Neural progenitor cell (in vitro differentiated cells): ENCODE data around the gene NEDD4.

Experiments used
- EZH2 ChIP-seq: fragments of 200-600 bp; sonication (generic); IDR thresholded peaks from 2 replicates; pipeline ENCODE4 v1.6.1; 2017; ENCODE audit warnings: antibody characterized with exemption, mild to moderate bottlenecking, moderate library complexity
- TF ChIP-seq, protein P1 (sequence below): fragments of 200-600 bp; sonication (generic); IDR thresholded peaks from 2 replicates; pipeline ENCODE4 v1.5.1; 2017; ENCODE audit warnings: antibody characterized with exemption, mild to moderate bottlenecking

DNA sequence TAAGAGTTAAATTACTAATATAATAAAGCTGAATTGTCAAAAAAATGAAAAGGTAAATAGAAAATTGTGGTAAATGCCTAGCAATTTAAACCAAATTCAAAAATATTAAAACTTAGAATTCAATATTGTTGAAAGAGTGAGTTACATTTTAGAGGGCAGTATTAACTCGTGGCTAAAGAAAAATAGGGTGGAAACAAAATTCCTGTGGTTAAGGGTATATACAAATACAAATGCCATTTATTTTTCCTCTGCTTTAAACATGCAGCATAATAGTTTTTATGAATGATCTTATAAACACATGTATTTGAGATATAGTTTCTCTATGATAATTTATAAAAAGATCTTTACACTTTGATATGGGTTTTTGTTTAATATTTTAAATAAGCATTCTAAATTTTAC, 79.0 kb downstream of the NEDD4 start:
- TF ChIP-seq, protein P1, sequence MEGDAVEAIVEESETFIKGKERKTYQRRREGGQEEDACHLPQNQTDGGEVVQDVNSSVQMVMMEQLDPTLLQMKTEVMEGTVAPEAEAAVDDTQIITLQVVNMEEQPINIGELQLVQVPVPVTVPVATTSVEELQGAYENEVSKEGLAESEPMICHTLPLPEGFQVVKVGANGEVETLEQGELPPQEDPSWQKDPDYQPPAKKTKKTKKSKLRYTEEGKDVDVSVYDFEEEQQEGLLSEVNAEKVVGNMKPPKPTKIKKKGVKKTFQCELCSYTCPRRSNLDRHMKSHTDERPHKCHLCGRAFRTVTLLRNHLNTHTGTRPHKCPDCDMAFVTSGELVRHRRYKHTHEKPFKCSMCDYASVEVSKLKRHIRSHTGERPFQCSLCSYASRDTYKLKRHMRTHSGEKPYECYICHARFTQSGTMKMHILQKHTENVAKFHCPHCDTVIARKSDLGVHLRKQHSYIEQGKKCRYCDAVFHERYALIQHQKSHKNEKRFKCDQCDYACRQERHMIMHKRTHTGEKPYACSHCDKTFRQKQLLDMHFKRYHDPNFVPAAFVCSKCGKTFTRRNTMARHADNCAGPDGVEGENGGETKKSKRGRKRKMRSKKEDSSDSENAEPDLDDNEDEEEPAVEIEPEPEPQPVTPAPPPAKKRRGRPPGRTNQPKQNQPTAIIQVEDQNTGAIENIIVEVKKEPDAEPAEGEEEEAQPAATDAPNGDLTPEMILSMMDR = no peak
- no peak for TF ChIP-seq EZH2
